GM19328 (cell line): ENCODE measurements around the gene MYO1B.

Experiments
- ATAC-seq: cut with Tn5 transposase; IDR thresholded peaks from one replicate; pipeline ENCODE4 v1.9.1; 2021; ENCODE audit warnings: mild to moderate bottlenecking, moderate library complexity; ENCODE audit not compliant: unreplicated experiment

Gene MYO1B

GRCh38 chr2:191296083-191297006 is 51.1 kb downstream of the MYO1B start:
- no peak for ATAC-seq

- no peak for ATAC-seq
Measured at GRCh38 chr2:191297033-191297432, 51.8 kb downstream of the MYO1B start.

GRCh38 chr2:191298306-191298705 is 53.1 kb downstream of the MYO1B start:
- ATAC-seq = no peak

GRCh38 chr2:191299010-191299409 is 53.8 kb downstream of the MYO1B start:
- no peak for ATAC-seq

- no peak for ATAC-seq
Measured at GRCh38 chr2:191299866-191300265, 54.7 kb downstream of the MYO1B start.

- no peak for ATAC-seq
Measured at GRCh38 chr2:191301971-191302370, 56.8 kb downstream of the MYO1B start.

GRCh38 chr2:191302459-191303139 is 57.4 kb downstream of the MYO1B start:
- ATAC-seq = no peak

- no peak for ATAC-seq
Measured at GRCh38 chr2:191303140-191304005, 58.2 kb downstream of the MYO1B start.

- no peak for ATAC-seq
Measured at GRCh38 chr2:191304939-191305875, 60.0 kb downstream of the MYO1B start.

GRCh38 chr2:191308026-191308425 is 62.8 kb downstream of the MYO1B start:
- ATAC-seq = no peak

- no peak for ATAC-seq
Measured at GRCh38 chr2:191311156-191311555, 66.0 kb downstream of the MYO1B start.

- ATAC-seq = no peak
Measured at GRCh38 chr2:191311627-191312026, 66.4 kb downstream of the MYO1B start.

- ATAC-seq = no peak
Measured at GRCh38 chr2:191312163-191312562, 67.0 kb downstream of the MYO1B start.

- no peak for ATAC-seq
Measured at GRCh38 chr2:191312662-191313061, 67.5 kb downstream of the MYO1B start.

- no peak for ATAC-seq
Measured at GRCh38 chr2:191314697-191315364, 69.6 kb downstream of the MYO1B start.

GRCh38 chr2:191315365-191315752 is 70.2 kb downstream of the MYO1B start:
- ATAC-seq = no peak

GRCh38 chr2:191316246-191316994 is 71.2 kb downstream of the MYO1B start:
- ATAC-seq = no peak

GRCh38 chr2:191318037-191318728 is 73.0 kb downstream of the MYO1B start:
- no peak for ATAC-seq
